CD4-positive, alpha-beta T cell (primary cell): ENCODE data around the gene VSTM5. TPM values are rescaled to one million over a fixed set of nuclear protein-coding genes. Genes with fewer than 3 reads are reported as not detected.

Source experiments
- ATAC-seq: fragments of 200-7000 bp; cut with Tn5 transposase; one replicate; pipeline ENCODE4 v1.10.0; 2022; ENCODE audit warnings: mild to moderate bottlenecking; ENCODE audit not compliant: poor library complexity
- CTCF ChIA-PET: fragments of 350-600 bp; sonication (Branson Sonifier 250); formaldehyde crosslinking; loops from one replicate; lab custom pipeline; 2021; ENCODE audit warnings: antibody characterized with exemption, inconsistent platforms; lab: Charles Lee
- POLR2A ChIA-PET: fragments of 350-600 bp; sonication (Branson Sonifier 250); formaldehyde crosslinking; loops from one replicate; lab custom pipeline; 2021; ENCODE audit warnings: antibody characterized with exemption, inconsistent platforms; lab: Charles Lee
- DNase-seq, 14 experiments: peaks; one replicate each; pipeline ENCODE4 v3.0.0-alpha.2; 2013 to 2020; ENCODE audit warnings: mixed read lengths in 2 of 14
- H3K27ac ChIP-seq, 2 donors: one replicate each; pipeline versions ENCODE4 v1.5.1 to v1.7.0; 2013; ENCODE audit warnings: low read length in 2 of 2, low read depth in 1 of 2, mild to moderate bottlenecking in 1 of 2
- H3K27me3 ChIP-seq, 2 experiments: 1 replicate in 1 of 2; 2 replicates in 1 of 2; pipeline versions ENCODE4 v1.6.1 to v1.7.0; 2013; ENCODE audit warnings: low read length in 2 of 2, control low read depth in 1 of 2, mild to moderate bottlenecking in 1 of 2, moderate library complexity in 1 of 2; ENCODE audit not compliant: insufficient read depth in 2 of 2, control insufficient read depth in 1 of 2
- H3K36me3 ChIP-seq: one replicate; pipeline ENCODE4 v1.6.1; 2013; ENCODE audit warnings: low read length, control low read depth; ENCODE audit not compliant: insufficient read depth
- H3K4me1 ChIP-seq: one replicate; pipeline ENCODE4 v1.6.1; 2013; ENCODE audit warnings: low read length, control low read depth; ENCODE audit not compliant: insufficient read depth
- H3K4me3 ChIP-seq: one replicate; pipeline ENCODE4 v1.5.1; 2013; ENCODE audit warnings: mild to moderate bottlenecking, low read length, moderate library complexity
- H3K9me3 ChIP-seq, 2 experiments: 1 replicate in 1 of 2; 2 replicates in 1 of 2; pipeline versions ENCODE4 v1.6.1 to v1.7.0; 2013; ENCODE audit warnings: low read length in 2 of 2, mild to moderate bottlenecking in 2 of 2, control low read depth in 1 of 2, moderate library complexity in 1 of 2; ENCODE audit not compliant: control insufficient read depth in 1 of 2, insufficient read depth in 1 of 2
- H3K27ac Mint-ChIP-seq: one replicate; pipeline ENCODE4 v1.8.0; 2020; ENCODE audit warnings: mixed read lengths
- H3K27me3 Mint-ChIP-seq: one replicate; pipeline ENCODE4 v1.8.0; 2021; ENCODE audit warnings: mixed read lengths
- H3K36me3 Mint-ChIP-seq: one replicate; pipeline ENCODE4 v1.8.0; 2021; ENCODE audit warnings: low read depth, mixed read lengths
- H3K4me1 Mint-ChIP-seq: one replicate; pipeline ENCODE4 v1.8.0; 2021; ENCODE audit warnings: low read depth, mixed read lengths
- H3K4me3 Mint-ChIP-seq: one replicate; pipeline ENCODE4 v1.8.0; 2020; ENCODE audit warnings: mild to moderate bottlenecking, mixed read lengths
- H3K9me3 Mint-ChIP-seq: one replicate; pipeline ENCODE4 v1.8.0; 2020; ENCODE audit warnings: mixed read lengths
- CTCF ChIP-seq: fragments of 200-600 bp; IDR thresholded peaks from one replicate; pipeline ENCODE4 v1.8.0; 2022; ENCODE audit warnings: antibody characterized with exemption, mild to moderate bottlenecking
- intact Hi-C, 2 experiments: fragments of 100-400 bp; cut with DNase I in 1 of 2; cut with micrococcal nuclease in 1 of 2; formaldehyde crosslinking; loops; one replicate each; pipeline versions ENCODE4 v1.15.1 to v1.9.0; 2023 to 2025; cut with DNase I, micrococcal nuclease
- total RNA-seq, 174 experiments: library from RNA in 2 of 174; stranded (reverse) in 2 of 174; gene quantifications; one replicate each; pipeline ENCODE4 v1.2.3 and lab custom pipeline; 2021 to 2026

Gene VSTM5
- total RNA-seq, 2 experiments from 2014 or later = not detected

- Mint-ChIP-seq H3K27me3 (no peaks in the 10 kb centered on the region), H3K27ac (no peak overlapping the region), H3K9me3 (no peaks in the 10 kb centered on the region), H3K4me1 (no peaks in the 10 kb centered on the region), H3K4me3 (no peak overlapping the region), H3K36me3 (no peaks in the 10 kb centered on the region)
- Histone ChIP-seq H3K4me3 (no peak overlapping the region), H3K9me3 (peaks cover 0 to 20% of the 10 kb centered on the region in 2 experiments), H3K36me3 (no peaks in the 10 kb centered on the region), H3K27me3 (no peaks in the 10 kb centered on the region), H3K27ac (no peak overlapping the region), H3K4me1 (no peaks in the 10 kb centered on the region)
- CTCF ChIA-PET = interaction anchor here (1.3 kb wide), 1 partner anchor 12 kb away, joined by 3 read pairs; the partner anchor contains the start of gene MED17
- POLR2A ChIA-PET = interaction anchor here (1.2 kb wide), 1 partner anchor 12 kb away, joined by 5 read pairs; the partner anchor contains the start of gene MED17
- ATAC-seq (no peak), DNase-seq (no peak)
- intact Hi-C loops = no loop called here
- TF ChIP-seq CTCF = no peak
Observed at GRCh38 chr11:93772123-93772522, 78.3 kb downstream of the VSTM5 start.

GRCh38 chr11:93770160-93770559 is 80.3 kb downstream of the VSTM5 start:
- no peak overlapping the region for H3K27ac ChIP-seq
- H3K9me3 ChIP-seq = peaks cover 0 to 21% of the 10 kb centered on the region in 2 experiments
- H3K4me1 ChIP-seq = no peaks in the 10 kb centered on the region
- Mint-ChIP-seq H3K4me3 (no peak overlapping the region), H3K36me3 (no peaks in the 10 kb centered on the region), H3K9me3 (no peaks in the 10 kb centered on the region), H3K27ac (no peak overlapping the region), H3K4me1 (no peaks in the 10 kb centered on the region), H3K27me3 (no peaks in the 10 kb centered on the region)
- no peak overlapping the region for H3K4me3 ChIP-seq
- H3K36me3 ChIP-seq = no peaks in the 10 kb centered on the region
- intact Hi-C loops = no loop called here
- ChIA-PET POLR2A (no interaction called here), CTCF (no interaction called here)
- DNase-seq = no peak
- no peak for ATAC-seq
- TF ChIP-seq CTCF = no peak
- no peaks in the 10 kb centered on the region for H3K27me3 ChIP-seq

Other genes starting within 250 kb of the VSTM5 start
- 10 to 100 TPM; 11.2 to 13.1 TPM for gene CEP295, start 188.9 kb downstream of the VSTM5 start, total RNA-seq
- 100 to 1,000 TPM; 161 to 173 TPM for gene TAF1D, start 109.1 kb downstream of the VSTM5 start, total RNA-seq
- gene C11orf54, start 108.9 kb downstream of the VSTM5 start, total RNA-seq = 1 to 10 TPM; 6.8 to 8.0 TPM
- gene MED17, start 66.3 kb downstream of the VSTM5 start, total RNA-seq = 10 to 100 TPM; 63.1 to 63.6 TPM
- gene HEPHL1, start 170.7 kb upstream of the VSTM5 start, total RNA-seq = not detected